H9 (cell line): ENCODE data around the gene RAB30. TPM values are rescaled to one million over a fixed set of nuclear protein-coding genes. Genes with fewer than 3 reads are reported as not detected.

Experiments
- DNase-seq: peaks from one replicate; pipeline ENCODE4 v3.0.0-alpha.2; 2017
- H2AFZ ChIP-seq: one replicate; pipeline ENCODE4 v1.6.1; 2013; ENCODE audit warnings: mild to moderate bottlenecking, low read length, control low read depth, moderate library complexity
- H2AK5ac ChIP-seq: 2 replicates; pipeline ENCODE4 v1.6.1; 2013; ENCODE audit warnings: low read length, control low read depth, mixed read lengths; ENCODE audit not compliant: insufficient read length
- H2BK120ac ChIP-seq: one replicate; pipeline ENCODE4 v1.6.1; 2013; ENCODE audit warnings: low read depth, mild to moderate bottlenecking, low read length, control low read depth, inconsistent platforms; ENCODE audit not compliant: poor library complexity, severe bottlenecking
- H2BK12ac ChIP-seq: 2 replicates; pipeline ENCODE4 v1.6.1; 2013; ENCODE audit warnings: low read length, control low read depth, mixed read lengths, low read depth; ENCODE audit not compliant: insufficient read length
- H2BK15ac ChIP-seq: 2 replicates; pipeline ENCODE4 v1.6.1; 2013; ENCODE audit warnings: low read depth, low read length, control low read depth
- H2BK20ac ChIP-seq: one replicate; pipeline ENCODE4 v1.6.1; 2013; ENCODE audit warnings: low read depth, mild to moderate bottlenecking, low read length, control low read depth, inconsistent platforms; ENCODE audit not compliant: poor library complexity, severe bottlenecking
- H2BK5ac ChIP-seq: 2 replicates; pipeline ENCODE4 v1.6.1; 2013; ENCODE audit warnings: low read length, control low read depth, mixed read lengths; ENCODE audit not compliant: insufficient read length
- H3K14ac ChIP-seq: 2 replicates; pipeline ENCODE4 v1.6.1; 2013; ENCODE audit warnings: low read length, control low read depth; ENCODE audit not compliant: insufficient read depth
- H3K18ac ChIP-seq: 2 replicates; pipeline ENCODE4 v1.6.1; 2013; ENCODE audit warnings: low read depth, mild to moderate bottlenecking, mixed read lengths, low read length, control low read depth; ENCODE audit not compliant: insufficient read length
- H3K23ac ChIP-seq: 2 replicates; pipeline ENCODE4 v1.6.1; 2013; ENCODE audit warnings: low read length, control low read depth, mixed read lengths, low read depth; ENCODE audit not compliant: insufficient read length
- H3K23me2 ChIP-seq: 2 replicates; pipeline ENCODE4 v1.6.1; 2013; ENCODE audit warnings: low read depth, mild to moderate bottlenecking, mixed read lengths, low read length, control low read depth; ENCODE audit not compliant: insufficient read length, poor library complexity, severe bottlenecking
- H3K27ac ChIP-seq: 2 replicates; pipeline ENCODE4 v1.5.1; 2013; ENCODE audit warnings: low read length, control low read depth, mixed read lengths, low read depth; ENCODE audit not compliant: insufficient read length
- H3K27me3 ChIP-seq: 2 replicates; pipeline ENCODE4 v1.6.1; 2013; ENCODE audit warnings: low read length, control low read depth, inconsistent platforms; ENCODE audit not compliant: insufficient read depth
- H3K4ac ChIP-seq: 2 replicates; pipeline ENCODE4 v1.6.1; 2013; ENCODE audit warnings: low read depth, mild to moderate bottlenecking, control low read depth, inconsistent platforms, low read length, moderate library complexity
- H3K4me1 ChIP-seq: 2 replicates; pipeline ENCODE4 v1.6.1; 2013; ENCODE audit warnings: low read length, control low read depth, inconsistent platforms; ENCODE audit not compliant: insufficient read depth
- H3K4me2 ChIP-seq: 2 replicates; pipeline ENCODE4 v1.6.1; 2013; ENCODE audit warnings: low read length, control low read depth, mixed read lengths; ENCODE audit not compliant: insufficient read length, insufficient read depth
- H3K56ac ChIP-seq: 2 replicates; pipeline ENCODE4 v1.6.1; 2013; ENCODE audit warnings: low read depth, mild to moderate bottlenecking, mixed read lengths, low read length, control low read depth; ENCODE audit not compliant: insufficient read length
- H3K79me1 ChIP-seq: 2 replicates; pipeline ENCODE4 v1.6.1; 2013; ENCODE audit warnings: low read depth, mild to moderate bottlenecking, moderate library complexity, low read length, control low read depth, inconsistent platforms; ENCODE audit not compliant: insufficient read depth, poor library complexity, severe bottlenecking
- H3K79me2 ChIP-seq: 2 replicates; pipeline ENCODE4 v1.6.1; 2013; ENCODE audit warnings: low read length, control low read depth, inconsistent platforms; ENCODE audit not compliant: insufficient read depth
- H3K9ac ChIP-seq: 2 replicates; pipeline ENCODE4 v1.6.1; 2013; ENCODE audit warnings: low read length, control low read depth, mixed read lengths; ENCODE audit not compliant: insufficient read length; ENCODE audit errors: extremely low read depth
- H3K9me3 ChIP-seq: one replicate; pipeline ENCODE4 v1.6.1; 2013; ENCODE audit warnings: low read depth, low read length, inconsistent platforms; ENCODE audit not compliant: control insufficient read depth
- H3T11ph ChIP-seq: one replicate; pipeline ENCODE4 v1.6.1; 2013; ENCODE audit warnings: mild to moderate bottlenecking, low read length, control low read depth, inconsistent platforms
- H4K20me1 ChIP-seq: one replicate; pipeline ENCODE4 v1.6.1; 2013; ENCODE audit not compliant: control insufficient read depth, insufficient read length, insufficient read depth
- H4K5ac ChIP-seq: 2 replicates; pipeline ENCODE4 v1.6.1; 2013; ENCODE audit warnings: low read depth, mild to moderate bottlenecking, mixed read lengths, low read length, control low read depth; ENCODE audit not compliant: insufficient read length
- H4K8ac ChIP-seq: replicated peaks from 2 replicates; pipeline ENCODE4 v1.6.1; 2013; ENCODE audit warnings: low read length, control low read depth, mixed read lengths, low read depth; ENCODE audit not compliant: insufficient read length
- H4K91ac ChIP-seq: 2 replicates; pipeline ENCODE4 v1.6.1; 2013; ENCODE audit warnings: low read depth, mild to moderate bottlenecking, moderate library complexity, mixed read lengths, low read length, control low read depth; ENCODE audit not compliant: insufficient read length
- H3K27ac Mint-ChIP-seq, 3 experiments: 2 replicates in 2 of 3; 3 replicates in 1 of 3; pipeline ENCODE4 v1.8.0; 2020 to 2021; ENCODE audit warnings: mixed read lengths in 3 of 3, mild to moderate bottlenecking in 1 of 3, moderate library complexity in 1 of 3
- H3K27me3 Mint-ChIP-seq: 2 replicates; pipeline ENCODE4 v1.8.0; 2021; ENCODE audit warnings: low read depth, mild to moderate bottlenecking, moderate library complexity, mixed read lengths
- H3K36me3 Mint-ChIP-seq, 3 experiments: 2 replicates in 2 of 3; 3 replicates in 1 of 3; pipeline ENCODE4 v1.8.0; 2020 to 2021; ENCODE audit warnings: low read depth in 3 of 3, mixed read lengths in 3 of 3; ENCODE audit not compliant: insufficient read depth in 1 of 3
- H3K4me1 Mint-ChIP-seq, 2 experiments: 2 replicates each; pipeline ENCODE4 v1.8.0; 2020; ENCODE audit warnings: mixed read lengths in 2 of 2
- H3K4me3 Mint-ChIP-seq, 2 experiments: 2 replicates in 1 of 2; 3 replicates in 1 of 2; pipeline ENCODE4 v1.8.0; 2020 to 2021; ENCODE audit warnings: mild to moderate bottlenecking in 2 of 2, mixed read lengths in 2 of 2, moderate library complexity in 1 of 2
- H3K9me3 Mint-ChIP-seq, 2 experiments: 2 replicates in 1 of 2; 3 replicates in 1 of 2; pipeline ENCODE4 v1.8.0; 2020; ENCODE audit warnings: mild to moderate bottlenecking in 2 of 2, mixed read lengths in 2 of 2, moderate library complexity in 1 of 2
- CTCF ChIP-seq: fragments of 200-600 bp; sonication (generic); conservative IDR thresholded peaks from 3 replicates; pipeline ENCODE4 v1.8.0; 2021; ENCODE audit warnings: antibody characterized with exemption, mild to moderate bottlenecking
- WGBS: extraction: QIAGEN DNeasy Blood & Tissue Kit; methylation state at CpG from one replicate; pipeline ENCODE4 v1.1.7; 2013; ENCODE audit warnings: missing lambda C conversion rate, low lambda C conversion rate, mixed read lengths; ENCODE audit not compliant: insufficient read length; ENCODE audit errors: extremely low coverage; 5-methylcytosine and 5-hydroxymethylcytosine counted together
- total RNA-seq: library from RNA; stranded (reverse); gene quantifications from 2 replicates; pipeline ENCODE4 v1.2.1, GENCODE V29; 2021

The RAB30 gene
- total RNA-seq, 1 experiment from 2014 or later, result 4.8 TPM

GRCh38 chr11:83061883-83062282 is 9.8 kb downstream of the RAB30 start:
- H3K79me2 ChIP-seq, result no peaks in the 10 kb centered on the region; the same call in 1 of the 2 replicates
- Mint-ChIP-seq H3K27ac (no peak overlapping the region), H3K36me3 (no peaks in the 10 kb centered on the region), H3K4me1 (peaks cover 11 to 14% of the 10 kb centered on the region in 2 experiments), H3K9me3 (no peaks in the 10 kb centered on the region), H3K27me3 (no peaks in the 10 kb centered on the region), H3K4me3 (no peak overlapping the region)
- H4K5ac ChIP-seq, result no peak overlapping the region
- WGBS, result no CpG with 5 or more reads among the region's 4 CpGs
- H2AK5ac ChIP-seq, result no peak overlapping the region
- H4K91ac ChIP-seq, result no peak overlapping the region
- H2BK12ac ChIP-seq, result no peak overlapping the region
- H3K23me2 ChIP-seq, result no peaks in the 10 kb centered on the region
- H2AFZ ChIP-seq, result no peak overlapping the region
- no peak overlapping the region for H2BK15ac ChIP-seq
- no peaks in the 10 kb centered on the region for H3K27me3 ChIP-seq
- H3K4ac ChIP-seq, result no peak overlapping the region
- no peak overlapping the region for H3K23ac ChIP-seq
- H3K56ac ChIP-seq, result no peak overlapping the region
- no peak overlapping the region for H4K8ac ChIP-seq
- H3K4me2 ChIP-seq, result no peak overlapping the region
- no peak overlapping the region for H2BK20ac ChIP-seq
- no peak overlapping the region for H3T11ph ChIP-seq
- TF ChIP-seq CTCF, result no peak
- no peak overlapping the region for H3K27ac ChIP-seq
- H3K9ac ChIP-seq, result no peak overlapping the region
- no peaks in the 10 kb centered on the region for H3K9me3 ChIP-seq
- no peaks in the 10 kb centered on the region; the same call in none of the 2 replicates for H3K4me1 ChIP-seq
- no peaks in the 10 kb centered on the region for H4K20me1 ChIP-seq
- H2BK5ac ChIP-seq, result no peak overlapping the region
- no peak overlapping the region for H2BK120ac ChIP-seq
- no peak for DNase-seq
- H3K14ac ChIP-seq, result no peak overlapping the region
- H3K18ac ChIP-seq, result no peak overlapping the region
- no peaks in the 10 kb centered on the region for H3K79me1 ChIP-seq
